Measurements from ENCODE around the gene ZNF292. TPM values are rescaled to one million over a fixed set of nuclear protein-coding genes. Genes with fewer than 3 reads are reported as not detected.
A peak's percentile ranks its signal among the peaks of the same experiment; 100 is the strongest.

Gene ZNF292
- 32.2 and 35.8 TPM in 2 replicates for total RNA-seq (2022)
- percentile 94 among the genes with signal in this experiment for Bru-seq, nascent RNA
- percentile 92 among the genes with signal in this experiment for BruChase-seq, experiment 1, labeled RNA remaining after a 2-hour chase
- percentile 82 among the genes with signal in this experiment for BruChase-seq, experiment 2, labeled RNA remaining after a 6-hour chase
- long read RNA-seq, partial matches to known transcripts, result 4 of 11 reads
- long read RNA-seq, other reads (novel, unspliced or antisense), result 7 of 11 reads

GRCh38 chr6:87154993-87155841, at the start of gene ZNF292:
ZNF292 (plus strand) TSS chr6:87155565; CDS start chr6:87155592, 27 bp downstream.
- peak within 1 kb of the TSS; percentile 95 for H3K27ac Mint-ChIP-seq (ENCODE audit: unreplicated experiment)
- H3K4me1 Mint-ChIP-seq (ENCODE audit: low read depth, unreplicated experiment), result peaks cover 6% of the 10 kb centered on the region
- CTCF ChIA-PET, result interaction anchor here (1.5 kb wide), 1 partner anchor 76 kb away, joined by 3 read pairs; no protein-coding TSS in a partner anchor
- Histone ChIP-seq H3K9me3 (no peaks in the 10 kb centered on the region), H3K4me3 (ENCODE audit: low read depth, low read length) (peak within 1 kb of the TSS; percentile 92), H3K36me3 (ENCODE audit: control insufficient read depth, insufficient read depth, low read length) (no peaks in the 10 kb centered on the region), H3K4me1 (0 out of 2 replicates have a peak, but pooled peaks cover 18% of the 10 kb centered on the region), H3K27me3 (replicated peaks; ENCODE audit: control insufficient read depth, insufficient read depth, low read length) (no peaks in the 10 kb centered on the region)
- H3K9me3 Mint-ChIP-seq (ENCODE audit: unreplicated experiment), result no peaks in the 10 kb centered on the region
- H3K4me3 Mint-ChIP-seq (ENCODE audit: unreplicated experiment), result peak within 1 kb of the TSS; percentile 98
- no TSS peak for BruUV-seq (replicated peaks)
- intact Hi-C loops (cut with micrococcal nuclease; ENCODE audit: unreplicated experiment), result loop anchor here (1.0 to 10.0 kb wide), 6 partner anchors 58 to 547 kb away; partner anchors contain the start of genes AKIRIN2, ORC3 and SLC35A1
- TF ChIP-seq CTCF (IDR thresholded peaks at IDR 0.05; ENCODE audit: insufficient read depth in 1 of 2, low read depth in 1 of 2, low read length in 1 of 2, severe bottlenecking in 1 of 2, unreplicated experiment in 1 of 2), result no peak
- no peaks in the 10 kb centered on the region for H3K27me3 Mint-ChIP-seq (ENCODE audit: insufficient read depth, unreplicated experiment)
- H3K36me3 Mint-ChIP-seq (ENCODE audit: insufficient read depth, unreplicated experiment), result peaks cover 18% of the 10 kb centered on the region
- peak; percentile 97 to 98 for DNase-seq
- POLR2A ChIA-PET, result no interaction called here

GRCh38 chr6:87105823-87106222, 49.5 kb upstream of the ZNF292 start:
- no peak for DNase-seq
- no peaks in the 10 kb centered on the region for H3K27me3 ChIP-seq (replicated peaks; ENCODE audit: control insufficient read depth, insufficient read depth, low read length)
- no peaks in the 10 kb centered on the region for H3K9me3 Mint-ChIP-seq (ENCODE audit: unreplicated experiment)
- no peaks in the 10 kb centered on the region for H3K4me1 ChIP-seq
- ChIA-PET POLR2A (no interaction called here), CTCF (no interaction called here)
- H3K4me1 Mint-ChIP-seq (ENCODE audit: low read depth, unreplicated experiment), result no peaks in the 10 kb centered on the region
- H3K27ac Mint-ChIP-seq (ENCODE audit: unreplicated experiment), result no peak overlapping the region
- intact Hi-C loops (cut with micrococcal nuclease; ENCODE audit: unreplicated experiment), result no loop called here
- H3K36me3 ChIP-seq (ENCODE audit: control insufficient read depth, insufficient read depth, low read length), result no peaks in the 10 kb centered on the region
- H3K9me3 ChIP-seq, result no peaks in the 10 kb centered on the region
- no peak overlapping the region for H3K4me3 Mint-ChIP-seq (ENCODE audit: unreplicated experiment)
- BruUV-seq (replicated peaks), result no TSS peak
- H3K4me3 ChIP-seq (ENCODE audit: low read depth, low read length), result no peak overlapping the region
- TF ChIP-seq CTCF (IDR thresholded peaks at IDR 0.05; ENCODE audit: insufficient read depth in 1 of 2, low read depth in 1 of 2, low read length in 1 of 2, severe bottlenecking in 1 of 2, unreplicated experiment in 1 of 2), result no peak
- H3K36me3 Mint-ChIP-seq (ENCODE audit: insufficient read depth, unreplicated experiment), result no peaks in the 10 kb centered on the region
- no peaks in the 10 kb centered on the region for H3K27me3 Mint-ChIP-seq (ENCODE audit: insufficient read depth, unreplicated experiment)

- no peaks in the 10 kb centered on the region for H3K9me3 ChIP-seq
- Mint-ChIP-seq H3K27ac (ENCODE audit: unreplicated experiment) (no peak overlapping the region), H3K36me3 (ENCODE audit: insufficient read depth, unreplicated experiment) (no peaks in the 10 kb centered on the region), H3K4me3 (ENCODE audit: unreplicated experiment) (no peak overlapping the region), H3K9me3 (ENCODE audit: unreplicated experiment) (no peaks in the 10 kb centered on the region), H3K27me3 (ENCODE audit: insufficient read depth, unreplicated experiment) (no peaks in the 10 kb centered on the region), H3K4me1 (ENCODE audit: low read depth, unreplicated experiment) (no peaks in the 10 kb centered on the region)
- no peak for DNase-seq
- no peaks in the 10 kb centered on the region for H3K36me3 ChIP-seq (ENCODE audit: control insufficient read depth, insufficient read depth, low read length)
- ChIA-PET POLR2A (no interaction called here), CTCF (no interaction called here)
- BruUV-seq (replicated peaks), result no TSS peak
- H3K27me3 ChIP-seq (replicated peaks; ENCODE audit: control insufficient read depth, insufficient read depth, low read length), result no peaks in the 10 kb centered on the region
- H3K4me1 ChIP-seq, result no peaks in the 10 kb centered on the region
- intact Hi-C loops (cut with micrococcal nuclease; ENCODE audit: unreplicated experiment), result no loop called here
- TF ChIP-seq CTCF (IDR thresholded peaks at IDR 0.05; ENCODE audit: insufficient read depth in 1 of 2, low read depth in 1 of 2, low read length in 1 of 2, severe bottlenecking in 1 of 2, unreplicated experiment in 1 of 2), result no peak
- H3K4me3 ChIP-seq (ENCODE audit: low read depth, low read length), result no peak overlapping the region
Observed at GRCh38 chr6:87110636-87111035, 44.7 kb upstream of the ZNF292 start.
